Caco-2 (cell line): ENCODE data around the gene CAPN2. TPM values are rescaled to one million over a fixed set of nuclear protein-coding genes. Genes with fewer than 3 reads are reported as not detected.

Experiments used
- BruUV-seq: library from RNA; stranded (reverse); fragments of 400-500 nt; replicated peaks from 2 replicates; lab custom pipeline; 2021; lab: Mats Ljungman, UMichigan
- CTCF ChIA-PET: fragments of 300-600 bp; sonication (Branson Sonifier 250); formaldehyde crosslinking; loops from one replicate; lab custom pipeline; 2022; ENCODE audit warnings: antibody characterized with exemption; lab: Charles Lee
- POLR2A ChIA-PET: fragments of 300-600 bp; sonication (Branson Sonifier 250); formaldehyde crosslinking; loops from one replicate; lab custom pipeline; 2022; ENCODE audit warnings: antibody characterized with exemption; lab: Charles Lee
- DNase-seq, 2 experiments: peaks; one replicate each; pipeline versions ENCODE4 v3.0.0 to v3.0.0-alpha.2; 2020 to 2022
- H3K27me3 ChIP-seq: replicated peaks from 2 replicates; pipeline ENCODE4 v1.6.0; 2011; ENCODE audit warnings: low read length; ENCODE audit not compliant: control insufficient read depth, insufficient read depth
- H3K36me3 ChIP-seq: 2 replicates; pipeline ENCODE4 v1.5.1; 2011; ENCODE audit warnings: low read length; ENCODE audit not compliant: control insufficient read depth, insufficient read depth
- H3K4me1 ChIP-seq: fragments of 250-450 bp; sonication (Bioruptor Pico); 2 replicates; pipeline ENCODE4 v1.5.1; 2020; ENCODE audit warnings: mild to moderate bottlenecking
- H3K4me3 ChIP-seq: 2 replicates; pipeline ENCODE4 v1.5.1; 2011; ENCODE audit warnings: low read depth, mild to moderate bottlenecking, control low read depth, low read length
- H3K9me3 ChIP-seq: fragments of 250-450 bp; sonication (Bioruptor Pico); 2 replicates; pipeline ENCODE4 v1.5.1; 2020; ENCODE audit warnings: mild to moderate bottlenecking, moderate library complexity
- H3K27ac Mint-ChIP-seq: one replicate; pipeline ENCODE4 v1.8.0; 2022; ENCODE audit warnings: mixed read lengths; ENCODE audit not compliant: unreplicated experiment
- H3K27me3 Mint-ChIP-seq: one replicate; pipeline ENCODE4 v1.8.0; 2022; ENCODE audit warnings: mixed read lengths; ENCODE audit not compliant: insufficient read depth, unreplicated experiment
- H3K36me3 Mint-ChIP-seq: one replicate; pipeline ENCODE4 v1.8.0; 2022; ENCODE audit warnings: mild to moderate bottlenecking, mixed read lengths; ENCODE audit not compliant: insufficient read depth, unreplicated experiment
- H3K4me1 Mint-ChIP-seq: one replicate; pipeline ENCODE4 v1.8.0; 2022; ENCODE audit warnings: low read depth, mixed read lengths; ENCODE audit not compliant: unreplicated experiment
- H3K4me3 Mint-ChIP-seq: one replicate; pipeline ENCODE4 v1.8.0; 2022; ENCODE audit warnings: mild to moderate bottlenecking, moderate library complexity, mixed read lengths; ENCODE audit not compliant: unreplicated experiment
- H3K9me3 Mint-ChIP-seq: one replicate; pipeline ENCODE4 v1.8.0; 2022; ENCODE audit warnings: mixed read lengths; ENCODE audit not compliant: unreplicated experiment
- CTCF ChIP-seq, 2 experiments: fragments of 200-600 bp in 1 of 2; IDR thresholded peaks; 1 replicate in 1 of 2; 2 replicates in 1 of 2; pipeline versions ENCODE4 v1.5.1 to v1.8.0; 2011 to 2022; ENCODE audit warnings: antibody characterized with exemption in 1 of 2, control low read depth in 1 of 2, inconsistent platforms in 1 of 2, low read depth in 1 of 2, low read length in 1 of 2, mild to moderate bottlenecking in 1 of 2, moderate library complexity in 1 of 2; ENCODE audit not compliant: insufficient read depth in 1 of 2, severe bottlenecking in 1 of 2, unreplicated experiment in 1 of 2
- intact Hi-C: fragments of 100-400 bp; cut with micrococcal nuclease; formaldehyde crosslinking; loops from one replicate; pipeline ENCODE4 v1.10.0; 2022; ENCODE audit not compliant: unreplicated experiment
- total RNA-seq: library from RNA; stranded (reverse); gene quantifications from 2 replicates; pipeline ENCODE4 v1.2.3, GENCODE V29; 2022

The CAPN2 gene
- total RNA-seq, 1 experiment from 2014 or later: 157 TPM

DNA sequence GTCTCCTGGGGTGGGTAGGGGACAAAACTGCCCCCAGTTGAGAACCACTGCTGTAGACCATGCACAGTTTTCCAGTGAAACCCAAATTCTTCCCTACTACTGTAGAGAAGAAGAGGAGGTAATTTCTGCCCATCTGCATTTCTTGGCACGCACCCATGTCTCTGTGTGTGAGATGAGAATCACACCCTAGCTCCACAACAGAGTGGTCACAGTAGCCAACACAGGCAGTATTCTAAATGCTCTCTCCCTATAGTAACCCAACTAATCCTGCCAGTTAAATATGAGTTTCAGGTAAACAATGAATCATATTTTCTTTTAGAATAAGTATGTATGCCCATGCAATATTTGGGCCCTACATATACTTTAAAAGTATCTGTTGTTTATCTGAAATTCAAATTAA is 1.2 kb upstream of the CAPN2 start:
- DNase-seq: no peak
- intact Hi-C loops: loop anchor here (2.0 to 5.0 kb wide), 3 partner anchors 136 to 502 kb away; partner anchors contain the start of gene TP53BP2
- Histone ChIP-seq H3K27me3 (no peaks in the 10 kb centered on the region), H3K9me3 (no peaks in the 10 kb centered on the region), H3K36me3 (peaks cover under 1% of the 10 kb centered on the region), H3K4me1 (peaks cover 82% of the 10 kb centered on the region), H3K4me3 (no peak overlapping the region)
- Mint-ChIP-seq H3K36me3 (peaks cover 21% of the 10 kb centered on the region), H3K9me3 (no peaks in the 10 kb centered on the region), H3K27me3 (no peaks in the 10 kb centered on the region), H3K4me3 (peak overlapping the region; percentile 73), H3K27ac (no peak overlapping the region), H3K4me1 (peaks cover 53% of the 10 kb centered on the region)
- TF ChIP-seq CTCF (IDR thresholded peaks at IDR 0.05; ENCODE audit: insufficient read depth in 1 of 2, low read depth in 1 of 2, low read length in 1 of 2, severe bottlenecking in 1 of 2, unreplicated experiment in 1 of 2): no peak
- no TSS peak for BruUV-seq
- ChIA-PET POLR2A (interaction anchor here (1.3 kb wide), 2 partner anchors 8 to 10 kb away, joined by 4 to 5 read pairs; no protein-coding TSS in a partner anchor), CTCF (interaction anchor here (0.6 kb wide), 1 partner anchor 574 kb away, joined by 4 read pairs; no protein-coding TSS in a partner anchor)

GRCh38 chr1:223711747-223712193 is 569 bp upstream of the CAPN2 start:
- no peak for DNase-seq
- TF ChIP-seq CTCF (IDR thresholded peaks at IDR 0.05; ENCODE audit: insufficient read depth in 1 of 2, low read depth in 1 of 2, low read length in 1 of 2, severe bottlenecking in 1 of 2, unreplicated experiment in 1 of 2): no peak
- no TSS peak for BruUV-seq
- H3K9me3 ChIP-seq: no peaks in the 10 kb centered on the region
- CTCF ChIA-PET: interaction anchor here (1.3 to 1.9 kb wide), 3 partner anchors 37 to 65 kb away, joined by 3 to 7 read pairs (median 5); no protein-coding TSS in a partner anchor
- peaks cover 21% of the 10 kb centered on the region for H3K36me3 Mint-ChIP-seq
- H3K36me3 ChIP-seq: peaks cover 4% of the 10 kb centered on the region
- peaks cover 53% of the 10 kb centered on the region for H3K4me1 Mint-ChIP-seq
- intact Hi-C loops: loop anchor here (2.0 to 5.0 kb wide), 3 partner anchors 136 to 501 kb away; partner anchors contain the start of gene TP53BP2
- H3K27me3 Mint-ChIP-seq: no peaks in the 10 kb centered on the region
- H3K4me3 Mint-ChIP-seq: peak overlapping the region; percentile 73
- POLR2A ChIA-PET: interaction anchor here (1.0 kb wide), 1 partner anchor 38 kb away, joined by 5 read pairs; no protein-coding TSS in a partner anchor
- peaks cover 82% of the 10 kb centered on the region for H3K4me1 ChIP-seq
- H3K27me3 ChIP-seq: no peaks in the 10 kb centered on the region
- no peaks in the 10 kb centered on the region for H3K9me3 Mint-ChIP-seq
- no peak overlapping the region for H3K27ac Mint-ChIP-seq
- H3K4me3 ChIP-seq: peak overlapping the region; percentile 97

DNA sequence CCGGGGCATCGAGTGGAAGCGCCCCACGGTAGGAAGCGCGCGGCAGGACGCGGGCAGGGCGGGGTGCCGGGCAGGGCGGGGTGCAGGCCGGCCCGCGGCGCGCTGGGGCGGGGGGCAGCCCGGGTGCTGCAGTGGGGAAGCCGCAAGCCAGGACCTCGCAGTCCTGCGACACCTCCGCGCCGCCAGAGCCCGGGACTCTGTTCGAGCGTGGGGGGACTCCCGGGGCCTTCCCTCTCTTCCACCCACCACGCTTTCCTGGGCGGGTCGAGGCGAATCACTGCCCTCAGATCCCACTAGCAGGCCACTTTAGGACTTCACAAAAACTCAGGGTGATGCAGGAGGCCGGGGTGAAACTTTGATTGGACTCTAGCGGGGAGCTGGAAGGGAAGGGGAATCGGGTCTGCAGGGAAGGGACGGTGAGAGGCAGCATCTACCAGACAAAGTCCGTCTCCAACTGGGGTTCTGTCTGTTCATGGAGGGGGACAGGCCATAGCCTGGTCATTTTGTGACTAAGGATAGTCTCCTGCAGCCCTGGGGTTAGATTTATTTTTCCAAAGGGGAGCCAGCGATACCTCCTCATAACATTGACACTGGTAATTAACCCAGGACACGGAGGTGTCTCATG is 623 bp downstream of the CAPN2 start:
- Mint-ChIP-seq H3K9me3 (no peaks in the 10 kb centered on the region), H3K4me3 (peak overlapping the region; percentile 73), H3K36me3 (peaks cover 22% of the 10 kb centered on the region), H3K27ac (peak overlapping the region; percentile 14), H3K4me1 (peaks cover 50% of the 10 kb centered on the region), H3K27me3 (no peaks in the 10 kb centered on the region)
- no peak for DNase-seq
- no peak for TF ChIP-seq CTCF (IDR thresholded peaks at IDR 0.05; ENCODE audit: insufficient read depth in 1 of 2, low read depth in 1 of 2, low read length in 1 of 2, severe bottlenecking in 1 of 2, unreplicated experiment in 1 of 2)
- Histone ChIP-seq H3K4me3 (peak overlapping the region; percentile 97), H3K27me3 (no peaks in the 10 kb centered on the region), H3K9me3 (no peaks in the 10 kb centered on the region), H3K36me3 (peaks cover 4% of the 10 kb centered on the region), H3K4me1 (peaks cover 82% of the 10 kb centered on the region)
- ChIA-PET CTCF (interaction anchor here (0.6 to 1.9 kb wide), 4 partner anchors 36 to 63 kb away, joined by 3 to 7 read pairs (median 4); no protein-coding TSS in a partner anchor), POLR2A (interaction anchor here (1.0 to 1.6 kb wide), 2 partner anchors 12 to 36 kb away, joined by 4 to 5 read pairs; no protein-coding TSS in a partner anchor)
- intact Hi-C loops: loop anchor here (5.0 kb wide), 2 partner anchors 134 to 279 kb away; partner anchors contain the start of gene TP53BP2
- no TSS peak for BruUV-seq
